Putamen (tissue), 1 donor: ENCODE measurements around the gene CYP27A1.

ENCODE experiments used
- DNase-seq: peaks from one replicate; pipeline ENCODE4 v3.0.0-alpha.2; 2016; ENCODE audit warnings: low spot score

The CYP27A1 gene

GRCh38 chr2:218811382-218811781 lies 29.4 kb downstream of the CYP27A1 start:
- no peak for DNase-seq

DNA sequence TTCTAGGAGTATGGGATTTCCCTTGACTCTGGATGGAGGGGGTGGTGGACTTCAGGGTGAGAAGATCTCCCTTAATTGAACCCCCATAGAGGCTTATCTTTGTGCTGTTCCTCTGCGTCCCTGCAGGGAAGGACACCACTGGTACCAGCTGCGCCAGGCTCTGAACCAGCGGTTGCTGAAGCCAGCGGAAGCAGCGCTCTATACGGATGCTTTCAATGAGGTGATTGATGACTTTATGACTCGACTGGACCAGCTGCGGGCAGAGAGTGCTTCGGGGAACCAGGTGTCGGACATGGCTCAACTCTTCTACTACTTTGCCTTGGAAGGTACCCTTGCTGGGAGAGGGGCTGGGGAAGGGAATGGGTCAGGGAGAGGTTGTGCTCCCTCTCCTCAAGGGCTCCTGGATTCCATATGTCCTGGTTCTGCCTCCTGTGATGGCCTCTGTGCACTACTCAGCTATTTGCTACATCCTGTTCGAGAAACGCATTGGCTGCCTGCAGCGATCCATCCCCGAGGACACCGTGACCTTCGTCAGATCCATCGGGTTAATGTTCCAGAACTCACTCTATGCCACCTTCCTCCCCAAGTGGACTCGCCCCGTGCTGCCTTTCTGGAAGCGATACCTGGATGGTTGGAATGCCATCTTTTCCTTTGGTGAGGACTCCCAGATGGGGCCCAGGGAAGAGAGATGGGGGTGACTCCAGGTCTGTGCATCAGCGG lies 30.3 kb downstream of the CYP27A1 start:
- no peak for DNase-seq

GRCh38 chr2:218812861-218813260 lies 30.9 kb downstream of the CYP27A1 start:
- DNase-seq = no peak

DNA sequence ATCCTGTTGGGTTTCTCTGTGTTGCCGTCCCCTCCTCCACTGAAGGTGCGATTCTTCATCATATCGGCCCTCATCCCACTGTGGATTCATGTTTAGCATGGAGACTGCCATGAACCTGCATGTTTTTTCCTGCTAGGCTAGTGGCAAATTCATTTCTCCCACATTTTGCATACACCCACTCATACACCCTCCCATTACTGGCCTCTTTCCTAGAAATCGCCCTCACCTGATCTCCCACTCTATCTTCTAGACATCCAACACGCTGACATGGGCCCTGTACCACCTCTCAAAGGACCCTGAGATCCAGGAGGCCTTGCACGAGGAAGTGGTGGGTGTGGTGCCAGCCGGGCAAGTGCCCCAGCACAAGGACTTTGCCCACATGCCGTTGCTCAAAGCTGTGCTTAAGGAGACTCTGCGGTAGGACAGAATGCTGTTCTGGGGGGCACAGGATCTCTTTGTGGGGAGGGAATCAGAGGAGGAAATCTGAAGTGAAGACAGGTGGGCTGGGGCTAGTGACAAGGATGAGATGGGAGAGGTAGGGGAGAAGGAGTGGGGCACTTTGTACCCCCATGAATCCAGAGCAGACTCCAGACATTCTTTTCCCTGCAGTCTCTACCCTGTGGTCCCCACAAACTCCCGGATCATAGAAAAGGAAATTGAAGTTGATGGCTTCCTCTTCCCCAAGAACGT lies 32.0 kb downstream of the CYP27A1 start:
- no peak for DNase-seq

GRCh38 chr2:218814540-218815243 lies 32.7 kb downstream of the CYP27A1 start:
- no peak for DNase-seq

- no peak for DNase-seq
These were observed 33.3 kb downstream of the CYP27A1 start for GRCh38 chr2:218815244-218815637.

GRCh38 chr2:218815649-218816048 lies 33.7 kb downstream of the CYP27A1 start:
- DNase-seq = no peak

DNA sequence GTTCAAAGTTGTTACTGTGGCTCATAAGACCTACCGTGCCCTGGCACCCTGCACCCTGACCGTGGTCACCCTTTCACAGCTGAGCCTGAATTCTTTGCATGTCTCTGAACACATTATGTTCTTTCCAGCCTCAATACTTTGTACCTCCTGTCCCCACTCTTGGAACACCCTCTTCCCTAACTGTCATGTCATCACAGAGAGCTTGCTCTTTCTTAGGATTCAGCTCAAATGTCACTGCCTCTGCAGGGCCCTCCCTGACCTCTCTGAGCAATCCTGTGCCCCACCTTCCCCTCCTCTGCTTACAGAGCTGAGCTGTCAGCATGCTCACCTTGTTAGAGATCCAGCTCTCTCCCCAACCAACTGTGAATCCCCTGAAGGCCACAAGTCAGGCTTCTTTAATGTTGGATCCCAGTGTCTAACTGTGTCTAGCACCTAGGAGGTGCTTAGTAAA lies 34.6 kb downstream of the CYP27A1 start:
- DNase-seq = no peak

GRCh38 chr2:218819093-218819492 lies 37.1 kb downstream of the CYP27A1 start:
- DNase-seq = no peak

- no peak for DNase-seq
These were observed 38.9 kb downstream of the CYP27A1 start for GRCh38 chr2:218820746-218821369.

- no peak for DNase-seq
These were observed 39.8 kb downstream of the CYP27A1 start for GRCh38 chr2:218821605-218822211.

GRCh38 chr2:218822622-218823021 lies 40.7 kb downstream of the CYP27A1 start:
- DNase-seq = no peak

DNA sequence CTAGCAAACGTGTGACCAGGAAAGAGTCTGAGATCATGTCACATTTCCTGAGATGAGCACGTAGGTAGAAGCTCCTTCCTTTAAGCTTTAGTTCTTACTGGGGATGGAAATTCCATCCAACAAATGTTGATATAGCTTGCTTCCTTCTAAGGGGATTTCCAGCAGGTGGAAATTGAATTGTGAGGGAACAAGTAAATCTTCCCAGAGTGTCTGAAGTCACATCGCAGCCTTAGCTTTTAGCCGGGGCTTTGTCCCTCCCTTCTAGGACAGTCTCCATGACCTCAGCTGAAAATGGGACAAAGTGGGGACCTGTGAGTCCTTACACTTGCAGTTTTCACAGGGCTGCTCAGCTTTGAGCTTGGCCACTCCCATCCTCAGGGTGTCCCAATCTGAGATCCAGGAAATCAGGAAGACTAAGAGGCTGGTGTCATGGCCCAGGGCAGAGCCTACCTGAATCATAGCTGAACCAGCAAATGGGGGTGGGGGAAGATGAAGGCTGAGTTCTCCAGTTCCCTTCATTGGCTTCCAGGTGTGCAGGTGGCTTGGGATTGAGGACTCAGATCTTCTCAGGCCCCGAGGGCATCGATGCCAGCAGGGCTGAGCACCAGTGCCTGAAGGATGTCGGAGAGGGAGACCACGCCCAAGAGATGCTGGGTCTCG lies 41.4 kb downstream of the CYP27A1 start:
- no peak for DNase-seq

DNA sequence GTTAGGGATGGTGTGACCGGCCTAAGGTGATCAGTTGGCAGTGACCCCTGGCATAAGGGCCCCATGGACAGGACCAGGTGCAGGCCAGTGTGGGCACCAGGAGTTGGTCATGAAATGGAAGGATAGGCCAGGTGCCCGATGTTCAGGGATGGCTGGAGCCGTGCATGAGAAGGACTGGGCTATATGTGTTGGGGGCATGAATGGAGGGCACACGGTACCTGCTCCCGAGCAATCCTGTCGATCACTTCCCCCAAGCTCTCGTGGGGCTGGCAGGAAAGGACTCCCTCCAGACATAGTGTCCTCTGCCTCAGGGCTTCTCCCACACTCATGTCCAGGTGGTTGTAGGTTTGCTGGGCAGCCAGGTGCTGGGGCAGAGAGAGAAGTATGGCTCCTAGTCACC lies 42.1 kb downstream of the CYP27A1 start:
- no peak for DNase-seq

DNA sequence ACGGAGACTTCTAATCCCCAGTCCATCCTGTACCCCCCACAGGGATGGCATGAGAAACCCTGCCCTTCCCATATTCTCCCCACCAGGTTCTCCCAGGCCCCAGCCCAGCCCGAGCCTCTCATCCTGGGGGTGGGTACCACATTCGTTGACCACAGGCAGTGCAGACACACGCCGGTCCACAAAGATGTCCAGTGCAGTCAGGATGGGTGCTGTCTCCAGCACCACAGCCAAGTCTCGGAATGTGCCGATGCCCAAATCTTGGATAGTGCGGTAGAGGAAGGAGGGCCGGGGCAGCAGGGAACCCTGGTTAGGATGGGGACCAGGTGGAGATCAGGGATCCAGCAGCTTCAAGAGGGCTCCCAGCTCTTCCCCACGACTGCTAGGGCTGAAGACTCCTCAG lies 44.8 kb downstream of the CYP27A1 start:
- DNase-seq = no peak

DNA sequence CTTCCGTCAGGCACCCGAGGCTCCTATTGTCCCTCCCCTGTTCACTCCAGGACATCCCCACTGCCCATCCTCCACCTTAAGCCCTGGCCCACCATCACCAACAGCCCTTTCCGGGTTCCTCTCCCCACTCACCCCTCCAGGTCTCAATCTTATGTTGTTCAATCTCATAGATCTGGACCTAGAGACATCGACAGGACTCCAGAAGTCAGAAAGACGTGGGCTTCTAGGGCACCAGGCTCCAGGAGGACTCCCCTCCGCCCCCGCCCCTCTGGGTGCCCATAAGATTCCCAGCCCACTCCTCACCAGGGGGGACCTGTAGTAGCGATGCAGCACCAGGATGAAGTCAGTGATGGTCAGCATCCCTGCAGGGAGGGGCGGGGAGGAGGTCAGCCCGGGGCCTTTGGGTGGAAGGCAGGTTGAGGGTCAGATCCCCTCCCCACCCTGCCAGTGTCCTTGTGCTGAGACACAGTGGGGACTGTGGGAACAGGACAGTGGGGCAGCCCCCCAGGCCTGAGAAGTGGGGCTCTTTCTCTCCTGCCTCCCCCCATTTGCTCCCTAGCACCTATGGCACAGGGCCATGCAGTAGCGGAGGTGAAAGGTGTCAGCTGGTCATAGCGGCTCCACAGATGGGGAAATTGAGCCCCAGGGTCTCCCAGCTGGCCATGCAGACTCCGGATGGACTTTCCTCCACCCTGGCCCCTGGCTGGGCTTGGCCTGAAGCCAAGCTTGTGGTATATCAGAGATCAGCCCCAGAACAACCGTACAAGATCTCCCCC lies 45.9 kb downstream of the CYP27A1 start:
- no peak for DNase-seq

- no peak for DNase-seq
These were observed 46.5 kb downstream of the CYP27A1 start for GRCh38 chr2:218828477-218828778.

GRCh38 chr2:218829868-218830451 lies 48.0 kb downstream of the CYP27A1 start:
- no peak for DNase-seq

DNA sequence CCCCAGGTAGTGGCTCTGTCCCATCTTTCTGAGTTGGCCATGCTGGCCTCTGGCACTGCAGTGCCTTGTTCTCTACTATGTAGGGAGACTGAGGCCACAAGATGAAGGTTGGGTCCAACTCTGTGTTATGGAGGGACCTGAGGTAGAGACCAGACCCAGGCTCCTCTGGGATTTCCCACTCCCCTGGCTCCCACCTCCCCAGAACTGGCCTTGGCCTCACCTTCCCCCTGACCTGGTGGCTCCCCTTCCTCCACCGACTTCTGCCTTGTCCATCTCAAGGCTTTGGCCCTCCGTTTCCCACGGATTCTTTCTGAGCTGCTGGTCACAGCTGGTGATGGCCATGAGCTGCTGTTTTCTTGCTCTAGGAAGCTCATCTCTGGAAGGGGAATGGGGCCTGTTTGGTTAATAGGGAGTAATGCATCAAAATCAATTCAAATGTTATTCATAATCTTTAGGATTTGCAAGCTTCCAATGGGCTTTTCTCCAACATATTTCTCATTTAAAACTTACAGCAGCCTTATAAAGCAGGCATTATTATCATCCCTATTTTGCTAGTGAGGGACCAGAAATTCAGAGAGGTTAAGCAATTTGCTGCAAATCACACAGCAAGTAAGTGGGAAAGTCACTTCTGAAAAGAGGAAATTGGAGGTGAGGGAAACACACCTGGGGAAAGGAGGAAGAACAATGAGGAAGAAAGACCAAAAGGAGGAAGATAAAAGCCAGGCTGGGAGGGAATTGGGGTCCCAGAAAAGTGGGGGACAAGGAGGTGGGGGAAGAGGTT lies 48.8 kb downstream of the CYP27A1 start:
- DNase-seq = no peak
